Mesenchymal stem cell (in vitro differentiated cells and primary cell): ENCODE measurements around the gene NTRK1.

Source experiments
- DNase-seq: peaks from one replicate; pipeline ENCODE4 v3.0.0-alpha.2; 2013
- H2AFZ ChIP-seq: one replicate; pipeline ENCODE4 v1.6.1; 2013; ENCODE audit warnings: low read depth, mild to moderate bottlenecking, control low read depth, inconsistent platforms, low read length, moderate library complexity
- H2AK5ac ChIP-seq: 2 replicates; pipeline ENCODE4 v1.6.1; 2013; ENCODE audit warnings: low read length, moderate library complexity, mild to moderate bottlenecking, inconsistent platforms; ENCODE audit not compliant: severe bottlenecking
- H2BK120ac ChIP-seq: one replicate; pipeline ENCODE4 v1.6.1; 2013; ENCODE audit warnings: low read depth, mild to moderate bottlenecking, inconsistent platforms, low read length, moderate library complexity
- H2BK12ac ChIP-seq, 2 experiments: one replicate each; pipeline ENCODE4 v1.6.1; 2013; ENCODE audit warnings: inconsistent platforms in 2 of 2, low read length in 2 of 2, mild to moderate bottlenecking in 2 of 2, moderate library complexity in 2 of 2, control low read depth in 1 of 2
- H2BK15ac ChIP-seq: one replicate; pipeline ENCODE4 v1.6.1; 2013; ENCODE audit warnings: mild to moderate bottlenecking, low read depth, inconsistent platforms; ENCODE audit not compliant: poor library complexity, severe bottlenecking
- H2BK5ac ChIP-seq: 2 replicates; pipeline ENCODE4 v1.6.1; 2013; ENCODE audit warnings: low read depth, mild to moderate bottlenecking, low read length, control low read depth, inconsistent platforms; ENCODE audit not compliant: poor library complexity, severe bottlenecking
- H3K14ac ChIP-seq, 2 experiments: one replicate each; pipeline ENCODE4 v1.6.1; 2013; ENCODE audit warnings: inconsistent platforms in 2 of 2, low read length in 2 of 2, control low read depth in 1 of 2, mild to moderate bottlenecking in 1 of 2, moderate library complexity in 1 of 2
- H3K18ac ChIP-seq, 2 experiments: one replicate each; pipeline ENCODE4 v1.6.1; 2013; ENCODE audit warnings: inconsistent platforms in 2 of 2, low read length in 2 of 2, control low read depth in 1 of 2, low read depth in 1 of 2, mild to moderate bottlenecking in 1 of 2
- H3K23ac ChIP-seq, 2 experiments: one replicate each; pipeline ENCODE4 v1.6.1; 2013; ENCODE audit warnings: inconsistent platforms in 2 of 2, low read length in 2 of 2, mild to moderate bottlenecking in 2 of 2, moderate library complexity in 2 of 2, control low read depth in 1 of 2
- H3K27ac ChIP-seq: 2 replicates; pipeline ENCODE4 v1.5.1; 2013; ENCODE audit warnings: mild to moderate bottlenecking, moderate library complexity, low read length, control low read depth, inconsistent platforms; ENCODE audit not compliant: poor library complexity, severe bottlenecking
- H3K27me3 ChIP-seq, 2 experiments: 2 replicates each; pipeline versions ENCODE4 v1.6.1 to v1.7.0; 2013; ENCODE audit warnings: low read length in 2 of 2, mild to moderate bottlenecking in 2 of 2, moderate library complexity in 2 of 2, control low read depth in 1 of 2, inconsistent platforms in 1 of 2; ENCODE audit not compliant: control insufficient read depth in 1 of 2, insufficient read depth in 1 of 2
- H3K36me3 ChIP-seq, 2 experiments: 2 replicates each; pipeline versions ENCODE4 v1.6.1 to v1.7.0; 2013; ENCODE audit warnings: low read length in 2 of 2, control low read depth in 1 of 2, inconsistent platforms in 1 of 2, low read depth in 1 of 2, mild to moderate bottlenecking in 1 of 2; ENCODE audit not compliant: insufficient read depth in 2 of 2, control insufficient read depth in 1 of 2
- H3K4ac ChIP-seq, 2 experiments: one replicate each; pipeline ENCODE4 v1.6.1; 2013; ENCODE audit warnings: inconsistent platforms in 2 of 2, low read length in 2 of 2, mild to moderate bottlenecking in 2 of 2, moderate library complexity in 2 of 2, control low read depth in 1 of 2, low read depth in 1 of 2
- H3K4me1 ChIP-seq: 2 replicates; pipeline ENCODE4 v1.6.1; 2013; ENCODE audit warnings: low read depth, low read length, control low read depth; ENCODE audit not compliant: control insufficient read depth, insufficient read depth
- H3K4me2 ChIP-seq: 2 replicates; pipeline ENCODE4 v1.6.1; 2013; ENCODE audit warnings: low read length, mild to moderate bottlenecking, inconsistent platforms; ENCODE audit not compliant: poor library complexity, severe bottlenecking
- H3K4me3 ChIP-seq, 2 experiments: 2 replicates each; pipeline versions ENCODE4 v1.5.1 to v1.7.0; 2013; ENCODE audit warnings: low read length in 2 of 2, mild to moderate bottlenecking in 2 of 2, control low read depth in 1 of 2, low read depth in 1 of 2; ENCODE audit not compliant: insufficient read depth in 1 of 2
- H3K79me1 ChIP-seq: replicated peaks from 2 replicates; pipeline ENCODE4 v1.6.1; 2013; ENCODE audit warnings: mild to moderate bottlenecking, control low read depth, low read length, inconsistent platforms; ENCODE audit not compliant: poor library complexity, severe bottlenecking
- H3K9ac ChIP-seq: 2 replicates; pipeline ENCODE4 v1.7.0; 2013; ENCODE audit warnings: mild to moderate bottlenecking, low read length, moderate library complexity
- H3K9me3 ChIP-seq: 2 replicates; pipeline ENCODE4 v1.7.0; 2013; ENCODE audit warnings: mild to moderate bottlenecking, low read length; ENCODE audit not compliant: control insufficient read depth
- H4K8ac ChIP-seq: one replicate; pipeline ENCODE4 v1.6.1; 2013; ENCODE audit warnings: inconsistent platforms, mild to moderate bottlenecking, low read length, moderate library complexity
- H4K91ac ChIP-seq: one replicate; pipeline ENCODE4 v1.6.1; 2013; ENCODE audit warnings: mild to moderate bottlenecking, low read length, inconsistent platforms
- WGBS: methylation state at CpG from one replicate; pipeline ENCODE4 v1.1.7; 2013; ENCODE audit warnings: mixed read lengths; 5-methylcytosine and 5-hydroxymethylcytosine counted together

Gene NTRK1

DNA sequence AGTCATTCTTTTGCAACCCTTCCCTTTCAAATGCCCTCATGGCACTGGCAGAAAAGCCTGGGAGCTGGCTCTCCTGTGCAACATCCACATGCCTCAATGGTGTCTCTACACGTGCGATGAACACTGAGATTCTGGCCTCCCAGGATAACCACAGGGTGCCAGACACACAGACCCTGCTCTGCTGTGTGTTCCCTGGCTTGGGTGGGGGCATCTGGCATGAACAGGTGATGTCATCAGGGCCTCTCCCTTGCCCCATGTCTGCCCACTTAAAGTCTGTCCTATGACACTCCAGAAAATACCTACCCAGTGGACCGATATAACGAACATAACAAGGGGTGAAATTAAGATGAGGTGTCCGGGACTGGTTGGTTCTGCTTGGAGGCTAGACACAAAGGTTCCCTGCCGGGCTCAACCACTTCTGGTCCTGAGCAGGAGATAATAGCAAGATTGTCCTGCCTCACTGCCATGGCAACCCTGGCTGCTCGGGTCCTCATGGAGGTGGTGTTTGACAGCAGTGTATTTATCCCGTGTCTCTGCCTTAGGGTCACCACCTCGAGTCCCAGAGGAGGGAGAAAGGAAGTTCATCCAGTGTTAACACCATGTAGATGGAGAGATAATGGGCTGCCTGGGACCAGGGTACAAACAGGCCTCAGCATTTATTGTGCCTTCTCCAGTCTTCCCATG lies 21.1 kb upstream of the NTRK1 start:
- no peak overlapping the region for H2AK5ac ChIP-seq
- no peaks in the 10 kb centered on the region for H3K9me3 ChIP-seq
- H3K14ac ChIP-seq = no peak overlapping the region
- no peak overlapping the region for H4K8ac ChIP-seq
- no peaks in the 10 kb centered on the region for H3K36me3 ChIP-seq
- H3K27ac ChIP-seq = no peak overlapping the region
- no peak overlapping the region for H2AFZ ChIP-seq
- no peak for DNase-seq
- H3K79me1 ChIP-seq = no peaks in the 10 kb centered on the region
- H2BK5ac ChIP-seq = no peak overlapping the region
- no peak overlapping the region for H2BK12ac ChIP-seq
- H3K27me3 ChIP-seq = peaks cover 90 to 96% of the 10 kb centered on the region in 2 experiments
- H3K4me1 ChIP-seq = peaks cover 5% of the 10 kb centered on the region
- no peak overlapping the region for H3K23ac ChIP-seq
- WGBS = 34% methylated on average over 9 of the region's 9 CpGs
- no peak overlapping the region for H2BK15ac ChIP-seq
- no peak overlapping the region for H3K4me3 ChIP-seq
- H3K9ac ChIP-seq = no peak overlapping the region
- no peak overlapping the region for H2BK120ac ChIP-seq
- no peak overlapping the region for H3K18ac ChIP-seq
- H3K4ac ChIP-seq = no peak overlapping the region
- H3K4me2 ChIP-seq = no peak overlapping the region
- H4K91ac ChIP-seq = no peak overlapping the region

DNA sequence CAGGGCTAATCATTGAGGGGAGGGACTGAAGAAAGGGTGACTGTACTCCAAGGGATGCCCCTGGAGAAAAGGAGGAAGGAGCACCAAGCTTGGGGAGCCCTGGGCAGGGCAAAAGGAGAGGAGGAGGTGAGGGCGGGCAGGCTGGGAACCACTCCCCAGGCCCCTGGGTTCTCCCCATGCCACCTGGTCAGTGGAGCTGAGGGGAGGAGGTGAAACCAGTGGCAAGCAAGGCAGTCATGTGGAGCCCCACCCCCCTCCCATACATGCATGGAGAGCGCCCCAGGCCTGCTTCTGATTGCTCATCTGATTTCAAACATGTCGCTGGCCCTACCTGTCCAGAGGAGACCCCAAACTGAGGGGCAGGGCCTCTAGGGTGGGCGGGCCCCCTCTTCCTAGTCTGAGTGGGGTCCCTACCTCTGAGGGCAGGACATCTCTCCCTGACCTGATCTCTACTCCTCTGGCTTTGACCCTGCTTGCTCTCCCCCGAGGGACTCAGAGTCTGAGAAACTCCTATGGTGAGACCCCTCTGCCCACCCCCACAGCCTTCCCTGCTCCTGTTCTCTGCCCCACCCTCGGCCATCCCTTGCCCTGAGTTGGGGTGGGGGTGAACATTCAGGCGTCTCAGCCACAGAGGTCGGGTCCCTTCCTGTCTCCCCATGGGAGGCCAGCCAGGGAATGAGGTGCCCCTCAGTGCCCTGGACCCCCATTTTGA lies 20.3 kb upstream of the NTRK1 start:
- Histone ChIP-seq H3K9ac (no peak overlapping the region), H4K91ac (no peak overlapping the region), H2BK5ac (no peak overlapping the region), H4K8ac (no peak overlapping the region), H2BK15ac (no peak overlapping the region), H3K4me2 (no peak overlapping the region), H3K14ac (no peak overlapping the region), H2BK12ac (no peak overlapping the region), H3K36me3 (no peaks in the 10 kb centered on the region), H3K18ac (no peak overlapping the region), H3K4ac (no peak overlapping the region), H2BK120ac (no peak overlapping the region), H3K23ac (no peak overlapping the region), H3K4me3 (no peak overlapping the region), H3K79me1 (no peaks in the 10 kb centered on the region), H3K9me3 (no peaks in the 10 kb centered on the region), H2AK5ac (no peak overlapping the region), H3K27me3 (peaks cover 90 to 95% of the 10 kb centered on the region in 2 experiments), H2AFZ (no peak overlapping the region), H3K27ac (no peak overlapping the region), H3K4me1 (peaks cover 5% of the 10 kb centered on the region)
- 65% methylated on average over 6 of the region's 8 CpGs for WGBS
- DNase-seq = no peak

DNA sequence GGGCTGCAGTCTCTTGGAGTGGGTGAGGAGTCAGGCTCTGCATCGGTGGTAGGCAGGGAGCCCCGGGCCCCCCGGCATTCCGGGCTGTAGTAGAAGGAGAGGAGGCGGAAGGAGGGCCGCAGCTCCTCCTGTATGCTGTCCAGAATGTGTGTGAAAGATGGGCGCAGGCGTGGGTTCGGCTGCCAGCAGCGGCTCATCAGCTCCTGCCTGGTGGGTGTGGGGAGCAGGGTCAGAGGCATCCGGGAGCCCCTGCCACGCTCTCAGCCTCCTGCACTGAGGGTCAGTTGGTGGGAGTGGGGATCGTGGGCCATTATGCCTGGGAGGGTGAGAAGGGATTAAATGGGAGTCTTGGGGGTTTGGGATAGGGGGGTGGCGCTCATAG lies 19.8 kb upstream of the NTRK1 start:
- Histone ChIP-seq H4K91ac (no peak overlapping the region), H2BK12ac (no peak overlapping the region), H2BK15ac (no peak overlapping the region), H3K4me1 (peaks cover 8% of the 10 kb centered on the region), H3K14ac (no peak overlapping the region), H3K4ac (no peak overlapping the region), H3K9ac (no peak overlapping the region), H3K4me3 (no peak overlapping the region), H3K79me1 (no peaks in the 10 kb centered on the region), H2AK5ac (no peak overlapping the region), H3K18ac (no peak overlapping the region), H3K4me2 (no peak overlapping the region), H2BK5ac (no peak overlapping the region), H3K27ac (no peak overlapping the region), H2BK120ac (no peak overlapping the region), H2AFZ (no peak overlapping the region), H3K9me3 (no peaks in the 10 kb centered on the region), H3K27me3 (peaks cover 91 to 95% of the 10 kb centered on the region in 2 experiments), H3K36me3 (no peaks in the 10 kb centered on the region), H3K23ac (no peak overlapping the region), H4K8ac (no peak overlapping the region)
- 80% methylated on average over 14 of the region's 14 CpGs for WGBS
- DNase-seq = no peak

DNA sequence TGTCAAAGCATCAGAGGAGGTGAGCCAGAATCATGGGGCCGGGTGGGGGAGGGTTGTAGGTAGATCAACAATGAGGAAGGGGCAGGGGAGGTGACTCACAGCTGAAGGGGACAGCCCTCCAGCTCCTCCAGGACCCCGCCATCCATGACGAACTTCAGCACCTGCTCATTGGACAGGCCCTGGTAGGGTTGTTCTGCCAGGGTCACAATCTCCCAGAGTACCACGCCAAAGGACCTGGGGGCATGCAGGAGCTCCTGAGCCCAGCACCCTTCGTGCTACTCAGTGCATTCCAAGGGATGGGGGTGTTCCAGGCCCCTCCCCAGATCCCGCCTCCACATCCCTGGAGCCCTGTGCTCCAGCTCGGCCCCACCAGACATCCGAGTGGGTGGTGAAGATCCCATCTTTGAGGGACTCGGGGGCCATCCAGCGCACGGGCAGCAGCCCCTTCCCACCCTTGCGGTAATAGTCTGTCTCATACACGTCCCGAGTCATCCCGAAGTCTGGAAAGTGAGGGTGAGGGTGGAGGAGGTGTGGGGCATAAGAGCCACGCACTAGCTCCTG lies 19.3 kb upstream of the NTRK1 start:
- H3K14ac ChIP-seq = no peak overlapping the region

More for the DNA sequence above, 19.3 kb upstream of the NTRK1 start:
- WGBS = 68% methylated on average over 12 of the region's 16 CpGs
- Histone ChIP-seq H3K23ac (no peak overlapping the region), H3K4me2 (no peak overlapping the region), H2BK120ac (no peak overlapping the region), H3K36me3 (no peaks in the 10 kb centered on the region), H3K4ac (no peak overlapping the region), H3K27me3 (peaks cover 91 to 95% of the 10 kb centered on the region in 2 experiments), H3K79me1 (no peaks in the 10 kb centered on the region), H3K4me3 (no peak overlapping the region), H3K9me3 (no peaks in the 10 kb centered on the region), H2BK15ac (no peak overlapping the region), H2BK5ac (no peak overlapping the region), H4K8ac (no peak overlapping the region), H2BK12ac (no peak overlapping the region), H3K27ac (no peak overlapping the region), H2AK5ac (no peak overlapping the region), H3K9ac (no peak overlapping the region), H3K4me1 (peaks cover 8% of the 10 kb centered on the region), H2AFZ (no peak overlapping the region), H4K91ac (no peak overlapping the region), H3K18ac (no peak overlapping the region)
- no peak for DNase-seq
